GM19467 (cell line): ENCODE data around the gene COG5.
"Not testable (repeated sequence)": the region's sequence is repeated elsewhere in the genome, so short reads cannot be mapped to it uniquely, and the experiment has no call there.

ENCODE experiments used
- ATAC-seq: cut with Tn5 transposase; IDR thresholded peaks from one replicate; pipeline ENCODE4 v1.9.1; 2021; ENCODE audit warnings: mild to moderate bottlenecking, moderate library complexity; ENCODE audit not compliant: unreplicated experiment

COG5 gene

GRCh38 chr7:107284911-107285479, 278.7 kb downstream of the COG5 start:
- ATAC-seq: no peak

DNA sequence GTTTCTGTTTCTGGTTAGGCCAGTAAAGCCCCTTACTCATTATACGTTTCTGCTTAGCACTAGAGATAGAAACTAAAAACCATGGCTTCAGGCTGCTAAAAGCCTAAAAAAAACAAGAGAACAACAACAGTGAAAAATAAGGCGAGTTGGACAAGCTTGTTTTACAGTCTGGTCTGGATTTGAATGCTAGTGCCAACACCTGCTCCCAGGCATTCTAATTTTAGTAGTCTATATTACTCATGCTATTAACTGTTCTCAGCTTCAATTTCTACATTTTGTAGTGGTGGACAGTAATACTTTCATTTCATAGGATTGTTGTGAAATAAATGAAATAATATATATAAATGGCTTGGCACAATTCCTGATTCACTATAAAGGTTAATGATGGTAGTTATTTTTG, 286.4 kb downstream of the COG5 start:
- no peak for ATAC-seq

DNA sequence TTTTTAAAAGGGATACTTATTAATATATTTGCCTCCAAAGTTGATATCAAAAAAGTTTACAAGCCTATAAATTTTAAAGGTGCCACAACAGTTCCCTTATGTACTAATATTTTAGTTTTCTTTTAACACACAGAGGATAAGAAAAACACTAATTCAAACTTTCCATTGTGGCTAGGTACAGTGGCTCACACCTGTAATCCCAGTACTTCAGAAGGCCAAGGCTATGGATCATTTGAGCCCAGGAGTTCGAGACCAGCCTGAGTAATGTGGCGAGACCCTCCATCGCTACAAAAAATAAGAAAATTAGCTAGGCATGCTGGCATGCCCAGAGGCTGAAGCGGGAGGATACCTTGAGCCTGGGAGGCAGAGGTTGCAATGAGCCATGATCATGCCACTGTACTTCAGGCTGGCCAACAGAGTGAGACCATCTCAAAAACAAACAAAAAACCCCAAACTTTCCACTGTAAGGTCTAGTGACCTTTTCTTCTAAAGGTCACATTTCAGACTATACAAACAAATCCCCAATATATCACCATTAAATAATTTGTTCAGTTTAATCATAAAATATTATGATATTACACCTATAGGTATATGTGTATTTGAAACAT, 287.4 kb downstream of the COG5 start:
- no peak for ATAC-seq

GRCh38 chr7:107274506-107274905, 289.2 kb downstream of the COG5 start:
- no peak for ATAC-seq

DNA sequence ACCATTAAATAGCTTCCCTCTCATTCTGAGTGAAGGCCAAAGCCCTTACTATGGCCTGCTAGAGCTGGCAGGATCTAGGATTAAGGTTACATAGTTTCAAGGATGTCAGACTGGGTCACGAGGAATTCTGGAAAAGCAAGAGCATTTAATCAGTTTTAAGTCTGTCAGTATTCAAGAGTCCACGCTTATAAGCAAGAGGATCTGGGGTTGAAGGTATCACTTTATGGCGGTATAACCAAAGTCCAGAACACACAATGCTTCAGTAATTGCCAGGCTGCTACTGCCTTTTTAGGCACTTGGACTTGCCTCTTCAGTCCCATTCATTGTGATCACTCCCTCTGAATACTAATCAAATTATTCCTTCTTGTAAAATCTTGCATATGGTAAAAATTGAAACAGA, 293.9 kb downstream of the COG5 start:
- no peak for ATAC-seq

DNA sequence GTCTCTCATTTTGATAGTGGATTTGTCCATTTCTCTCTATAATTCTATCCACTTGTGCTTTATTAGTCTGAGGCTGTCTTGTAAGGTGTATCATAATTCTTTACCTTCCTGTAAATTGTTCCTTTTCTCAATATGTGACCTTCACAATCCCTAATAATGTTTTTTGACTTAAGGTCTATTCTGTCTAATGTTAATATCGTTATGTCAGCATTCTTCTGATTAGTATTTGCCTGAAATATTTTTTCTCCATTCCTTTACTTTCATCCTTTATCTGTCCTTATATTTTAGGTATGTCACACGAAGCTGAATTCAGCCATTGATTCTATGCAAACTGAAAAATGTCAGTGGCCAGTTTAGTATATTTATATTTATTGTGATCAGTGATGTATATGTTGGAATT, 295.1 kb downstream of the COG5 start:
- ATAC-seq: no peak

DNA sequence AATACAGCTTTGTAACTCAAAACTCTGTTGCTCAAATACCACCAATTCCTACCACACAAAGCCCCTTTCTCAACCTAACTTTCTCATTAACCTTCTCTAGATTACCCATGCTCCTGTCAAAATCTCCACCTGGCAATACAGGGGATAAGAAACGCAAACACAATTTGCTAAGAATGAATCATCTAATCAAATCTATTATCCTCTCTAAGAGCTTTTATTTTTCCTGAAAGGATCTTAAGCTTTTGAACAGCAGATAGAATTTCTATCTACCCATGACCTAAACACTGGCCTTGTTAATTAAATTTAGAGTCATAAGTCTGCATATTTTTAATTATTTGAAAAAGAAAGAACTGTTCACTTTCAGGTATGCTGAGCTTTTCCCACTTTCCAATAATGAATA, 296.6 kb downstream of the COG5 start:
- ATAC-seq: no peak

DNA sequence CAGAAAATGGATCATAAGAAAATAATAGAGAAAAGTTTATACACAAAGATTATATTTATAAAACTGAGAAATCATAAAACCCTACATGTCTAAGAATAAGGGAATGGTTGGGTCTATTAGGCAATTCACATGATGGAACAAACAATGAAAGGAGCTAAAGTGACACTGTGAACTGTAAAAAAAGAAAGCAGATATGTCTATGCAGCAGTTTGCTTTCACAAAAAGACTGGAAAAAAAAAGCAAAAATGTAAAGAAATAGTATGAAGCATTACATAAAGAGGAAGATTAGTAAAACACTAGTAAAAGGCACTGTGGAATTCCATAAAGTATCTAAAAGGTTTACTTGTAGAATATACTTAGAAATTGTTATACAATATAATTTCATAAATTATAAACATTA, 299.0 kb downstream of the COG5 start:
- no peak for ATAC-seq

- ATAC-seq: no peak
Measured at GRCh38 chr7:107262857-107263256, 300.9 kb downstream of the COG5 start.

- no peak for ATAC-seq
Measured at GRCh38 chr7:107258737-107259136, 305.0 kb downstream of the COG5 start.

DNA sequence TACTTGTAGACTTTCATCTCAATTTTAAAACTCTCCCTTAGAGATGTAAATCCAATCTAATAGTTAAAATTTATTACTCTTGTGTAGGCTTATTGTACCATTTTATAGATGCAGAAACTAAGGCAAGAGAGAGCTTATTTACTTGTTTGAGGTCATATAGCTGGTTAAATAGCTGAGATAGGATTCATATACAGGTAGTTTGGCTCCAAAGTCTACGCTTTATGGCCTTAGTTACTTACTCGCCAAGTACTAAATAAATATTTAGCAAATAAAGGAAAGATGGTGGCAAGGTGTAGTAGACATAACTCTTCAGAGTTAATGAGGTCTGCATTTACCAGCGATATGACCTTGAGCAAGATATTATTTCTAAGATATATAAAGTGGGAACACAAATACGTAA, 308.1 kb downstream of the COG5 start:
- no peak for ATAC-seq

GRCh38 chr7:107254398-107254985, 309.2 kb downstream of the COG5 start:
- ATAC-seq: no peak

DNA sequence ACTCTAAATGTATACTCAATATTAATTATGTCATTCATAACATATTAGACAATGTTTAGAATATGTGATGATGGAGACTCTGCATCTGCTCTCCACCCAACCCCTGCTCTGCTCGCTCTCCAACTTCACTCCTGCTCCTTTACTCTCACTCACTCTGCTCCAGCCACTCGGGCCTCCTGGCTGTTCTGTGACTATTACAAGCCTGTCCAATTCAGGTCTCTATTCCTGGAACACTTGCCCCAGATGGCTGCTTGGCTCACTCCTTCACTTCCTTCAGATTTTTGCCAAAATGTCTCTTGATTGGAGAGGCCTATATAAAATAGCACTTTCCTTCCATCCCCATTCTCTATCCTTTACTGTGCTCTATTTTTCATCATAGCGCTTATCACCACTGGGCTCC, 310.1 kb downstream of the COG5 start:
- ATAC-seq: no peak

DNA sequence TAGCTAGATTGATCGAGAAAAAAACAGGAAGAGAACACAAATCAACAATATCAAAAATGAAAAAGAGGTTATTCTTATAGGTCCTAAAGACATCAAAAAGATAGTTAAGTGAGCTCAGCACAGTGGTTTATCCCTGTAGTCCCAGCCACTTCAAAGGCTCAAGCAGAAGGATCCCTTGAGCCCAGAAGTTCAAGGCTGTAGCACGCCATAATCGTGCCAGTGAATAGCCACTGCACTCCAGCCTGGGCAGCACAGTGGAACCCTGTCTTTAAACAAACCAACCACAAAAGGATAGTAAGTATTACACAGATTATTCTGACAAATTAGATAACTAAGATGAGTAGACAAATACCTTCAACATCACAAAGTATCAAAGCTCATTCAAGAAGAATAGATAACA, 311.8 kb downstream of the COG5 start:
- no peak for ATAC-seq

DNA sequence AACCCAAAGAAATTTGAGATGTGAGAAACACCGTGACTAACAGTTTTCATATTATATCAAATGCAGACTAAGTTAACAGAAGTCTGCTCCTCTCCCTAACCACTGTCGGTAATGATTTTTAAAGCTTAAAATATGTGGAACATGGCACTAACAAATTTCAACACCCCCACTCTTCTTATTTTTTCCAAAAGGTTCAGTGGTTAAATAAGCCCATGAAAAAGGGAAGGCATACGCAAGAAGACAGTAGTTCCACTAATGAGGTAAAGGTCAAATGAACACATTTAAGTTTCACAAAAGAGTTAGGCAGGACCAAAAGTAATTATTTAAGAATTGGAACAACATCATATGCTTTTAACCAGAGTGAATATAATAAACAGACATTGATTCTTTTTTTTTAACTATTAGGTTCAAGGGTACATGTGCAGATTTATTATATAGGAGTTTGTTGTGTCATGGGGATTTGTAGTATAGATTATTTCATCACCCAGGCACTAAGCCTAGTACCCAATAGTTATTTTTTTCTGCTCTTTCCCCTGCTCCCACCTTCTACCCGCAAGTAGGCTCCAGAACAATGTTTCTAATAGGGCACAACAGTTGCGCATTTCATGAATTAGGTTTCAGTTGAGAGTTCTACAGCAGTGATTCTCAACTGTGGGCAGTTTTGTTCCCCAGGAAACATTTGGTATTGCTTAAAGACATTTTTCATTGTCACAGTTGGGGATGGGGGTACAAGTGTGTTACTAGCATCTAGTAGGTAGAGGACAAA, 315.0 kb downstream of the COG5 start:
- ATAC-seq: no peak

DNA sequence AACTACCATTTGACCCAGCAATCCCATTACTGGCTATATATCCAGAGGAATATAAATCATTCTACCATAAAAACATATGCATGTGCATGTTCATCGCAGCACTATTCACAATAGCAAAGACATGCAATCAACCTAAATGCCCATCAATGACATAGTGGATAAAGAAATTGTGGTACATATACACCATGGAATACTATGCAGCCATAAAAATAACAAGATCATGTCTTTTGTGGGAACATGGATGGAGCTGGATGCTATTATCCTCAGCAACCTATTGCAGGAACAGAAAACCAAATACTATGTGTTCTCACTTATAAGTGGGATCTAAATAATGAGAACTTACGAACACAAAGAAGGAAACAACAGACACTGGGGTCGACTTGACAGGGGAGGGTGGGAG, 316.9 kb downstream of the COG5 start:
- ATAC-seq: not testable (repeated sequence)

GRCh38 chr7:107244613-107245012, 319.1 kb downstream of the COG5 start:
- ATAC-seq: no peak

- ATAC-seq: no peak
Measured at GRCh38 chr7:107242267-107242666, 321.5 kb downstream of the COG5 start.

GRCh38 chr7:107237451-107237850, 326.3 kb downstream of the COG5 start:
- ATAC-seq: no peak

DNA sequence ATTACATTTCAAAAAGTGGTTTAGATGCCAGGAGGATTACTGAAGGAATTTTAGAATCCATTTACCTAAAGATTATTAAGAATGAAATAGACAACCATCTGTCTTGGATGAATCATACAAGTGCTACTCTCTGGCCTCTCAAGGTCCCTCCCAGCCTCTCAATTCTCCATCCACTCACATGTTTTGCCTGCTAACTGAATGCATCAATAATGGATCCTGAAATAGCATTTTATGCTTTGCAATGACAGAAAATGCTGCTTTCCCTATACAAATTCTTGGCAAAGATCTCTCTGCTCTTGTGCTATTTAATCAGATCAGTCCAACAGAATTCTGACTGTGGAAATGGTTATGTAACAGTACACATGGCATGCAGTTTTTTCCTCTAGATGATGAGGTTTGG, 326.9 kb downstream of the COG5 start:
- ATAC-seq: no peak

GRCh38 chr7:107234436-107234835, 329.3 kb downstream of the COG5 start:
- ATAC-seq: no peak

- ATAC-seq: no peak
Measured at GRCh38 chr7:107233981-107234380, 329.7 kb downstream of the COG5 start.
